WTC11 (cell line): ENCODE measurements around the gene MIPOL1. TPM values are rescaled to one million over a fixed set of nuclear protein-coding genes. Genes with fewer than 3 reads are reported as not detected.
"Not testable (repeated sequence)": the region's sequence is repeated elsewhere in the genome, so short reads cannot be mapped to it uniquely, and the experiment has no call there.

Source experiments
- ATAC-seq: fragments of 200-7000 bp; cut with Tn5 transposase; 2 replicates; pipeline ENCODE4 v1.10.0; 2021; ENCODE audit warnings: mild to moderate bottlenecking, moderate library complexity
- CTCF ChIA-PET: fragments of 300-600 bp; sonication (Branson Sonifier 250); formaldehyde crosslinking; loops from one replicate; lab custom pipeline; 2021; ENCODE audit warnings: antibody characterized with exemption; lab: Charles Lee
- POLR2A ChIA-PET: fragments of 350-600 bp; sonication (Branson Sonifier 250); formaldehyde crosslinking; loops from one replicate; lab custom pipeline; 2021; ENCODE audit warnings: antibody characterized with exemption; lab: Charles Lee
- DNase-seq: peaks from one replicate; pipeline ENCODE4 v3.0.0; 2021; ENCODE audit warnings: low spot score
- H3K27ac Mint-ChIP-seq: 2 replicates; pipeline ENCODE4 v1.8.0; 2021; ENCODE audit warnings: mixed read lengths
- H3K27me3 Mint-ChIP-seq: 2 replicates; pipeline ENCODE4 v1.8.0; 2021; ENCODE audit warnings: low read depth, mild to moderate bottlenecking, moderate library complexity, mixed read lengths
- H3K36me3 Mint-ChIP-seq: 2 replicates; pipeline ENCODE4 v1.8.0; 2021; ENCODE audit warnings: mixed read lengths
- H3K4me1 Mint-ChIP-seq: 2 replicates; pipeline ENCODE4 v1.8.0; 2022; ENCODE audit warnings: mixed read lengths
- H3K4me3 Mint-ChIP-seq: 2 replicates; pipeline ENCODE4 v1.8.0; 2021; ENCODE audit warnings: mild to moderate bottlenecking, moderate library complexity, mixed read lengths
- H3K9me3 Mint-ChIP-seq: 2 replicates; pipeline ENCODE4 v1.8.0; 2021; ENCODE audit warnings: mixed read lengths
- CREB1 ChIP-seq: sonication (generic); formaldehyde crosslinking; IDR thresholded peaks from 2 replicates; pipeline ENCODE4 v1.8.0; 2023; ENCODE audit warnings: mild to moderate bottlenecking, missing genetic modification reagents
- E2F4 ChIP-seq: sonication (generic); formaldehyde crosslinking; IDR thresholded peaks from 2 replicates; pipeline ENCODE4 v1.8.1; 2022; ENCODE audit warnings: low read depth, mild to moderate bottlenecking, moderate library complexity, missing genetic modification reagents, borderline replicate concordance
- FOXJ3 ChIP-seq: sonication (generic); formaldehyde crosslinking; IDR thresholded peaks from 2 replicates; pipeline ENCODE4 v1.9.0; 2021; ENCODE audit warnings: missing genetic modification reagents, mild to moderate bottlenecking, borderline replicate concordance
- GABPB1 ChIP-seq: sonication (generic); formaldehyde crosslinking; IDR thresholded peaks from 2 replicates; pipeline ENCODE4 v1.8.1; 2023; ENCODE audit warnings: mild to moderate bottlenecking, missing genetic modification reagents
- NFE2L1 ChIP-seq: sonication (generic); formaldehyde crosslinking; IDR thresholded peaks from 2 replicates; pipeline ENCODE4 v1.8.1; 2023; ENCODE audit warnings: missing genetic modification reagents
- NR3C1 ChIP-seq: sonication (generic); formaldehyde crosslinking; conservative IDR thresholded peaks from 2 replicates; pipeline ENCODE4 v1.8.1; 2023; ENCODE audit warnings: low read depth, mild to moderate bottlenecking, missing genetic modification reagents
- SMAD4 ChIP-seq: sonication (generic); formaldehyde crosslinking; IDR thresholded peaks from 2 replicates; pipeline ENCODE4 v1.8.0; 2022; ENCODE audit warnings: mild to moderate bottlenecking, missing genetic modification reagents
- TEAD4 ChIP-seq: sonication (generic); formaldehyde crosslinking; IDR thresholded peaks from 2 replicates; pipeline ENCODE4 v1.8.0; 2022; ENCODE audit warnings: mild to moderate bottlenecking, missing genetic modification reagents
- TP53 ChIP-seq: sonication (generic); formaldehyde crosslinking; IDR thresholded peaks from 2 replicates; pipeline ENCODE4 v1.8.1; 2023; ENCODE audit warnings: mild to moderate bottlenecking, missing genetic modification reagents
- ZSCAN18 ChIP-seq: fragments of 250-450 bp; sonication (Bioruptor Pico); IDR thresholded peaks from 2 replicates; pipeline ENCODE4 v2.1.2; 2022; ENCODE audit warnings: mild to moderate bottlenecking, moderate library complexity
- total RNA-seq: library from RNA; stranded (reverse); gene quantifications from 3 replicates; pipeline ENCODE4 v1.2.3, GENCODE V29; 2021
- TF ChIP-seq, protein P1 (sequence below): sonication (generic); formaldehyde crosslinking; IDR thresholded peaks from 2 replicates; pipeline ENCODE4 v1.8.0; 2022; ENCODE audit warnings: mild to moderate bottlenecking, missing genetic modification reagents
- TF ChIP-seq, protein P2 (sequence below): fragments of 250-450 bp; sonication (Bioruptor Pico); IDR thresholded peaks from 2 replicates; pipeline ENCODE4 v1.9.0; 2021; ENCODE audit warnings: mild to moderate bottlenecking
- TF ChIP-seq, protein P3 (sequence below): sonication (generic); formaldehyde crosslinking; conservative IDR thresholded peaks from 2 replicates; pipeline ENCODE4 v1.8.1; 2023; ENCODE audit warnings: mild to moderate bottlenecking, low read depth, missing genetic modification reagents, moderate library complexity
- TF ChIP-seq, protein P4 (sequence below): fragments of 250-450 bp; sonication (Bioruptor Pico); IDR thresholded peaks from 2 replicates; pipeline ENCODE4 v1.9.0; 2021; ENCODE audit warnings: mild to moderate bottlenecking, borderline replicate concordance

MIPOL1 gene
- total RNA-seq, 1 experiment from 2014 or later, result 13.1 TPM

- H3K4me1 Mint-ChIP-seq, H3K4me3 Mint-ChIP-seq, POLR2A ChIA-PET, H3K9me3 Mint-ChIP-seq, DNase-seq, H3K27ac Mint-ChIP-seq, ATAC-seq, CTCF ChIA-PET, H3K36me3 Mint-ChIP-seq: not testable (repeated sequence)
- peaks cover 25% of the 10 kb centered on the region for H3K27me3 Mint-ChIP-seq
Measured at GRCh38 chr14:37189733-37190132, 8.0 kb upstream of the MIPOL1 start.

GRCh38 chr14:37194698-37195097, 3.0 kb upstream of the MIPOL1 start:
- ATAC-seq, result no peak
- POLR2A ChIA-PET, result interaction anchor here (1.2 kb wide), 1 partner anchor 23 kb away, joined by 3 read pairs; the partner anchor contains the start of gene SLC25A21
- Mint-ChIP-seq H3K27me3 (peaks cover 38% of the 10 kb centered on the region), H3K27ac (no peak overlapping the region), H3K4me1 (peaks cover 14% of the 10 kb centered on the region), H3K4me3 (no peak overlapping the region), H3K36me3 (no peaks in the 10 kb centered on the region), H3K9me3 (no peaks in the 10 kb centered on the region)
- DNase-seq, result no peak
- CTCF ChIA-PET, result interaction anchor here (1.2 kb wide), 1 partner anchor 36 kb away, joined by 4 read pairs; no protein-coding TSS in a partner anchor
- TF ChIP-seq NR3C1 (CRISPR knock-in tag), result no peak
- no peak for TF ChIP-seq ZSCAN18 (CRISPR knock-in tag)
- no peak for TF ChIP-seq E2F4 (CRISPR knock-in tag)
- TF ChIP-seq, protein P1, sequence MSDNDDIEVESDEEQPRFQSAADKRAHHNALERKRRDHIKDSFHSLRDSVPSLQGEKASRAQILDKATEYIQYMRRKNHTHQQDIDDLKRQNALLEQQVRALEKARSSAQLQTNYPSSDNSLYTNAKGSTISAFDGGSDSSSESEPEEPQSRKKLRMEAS (CRISPR knock-in tag), result no peak
- TF ChIP-seq FOXJ3, result no peak
- no peak for TF ChIP-seq GABPB1 (CRISPR knock-in tag)
- TF ChIP-seq TEAD4 (CRISPR knock-in tag), result no peak
- no peak for TF ChIP-seq SMAD4
- TF ChIP-seq, protein P2, sequence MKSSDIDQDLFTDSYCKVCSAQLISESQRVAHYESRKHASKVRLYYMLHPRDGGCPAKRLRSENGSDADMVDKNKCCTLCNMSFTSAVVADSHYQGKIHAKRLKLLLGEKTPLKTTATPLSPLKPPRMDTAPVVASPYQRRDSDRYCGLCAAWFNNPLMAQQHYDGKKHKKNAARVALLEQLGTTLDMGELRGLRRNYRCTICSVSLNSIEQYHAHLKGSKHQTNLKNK (CRISPR knock-in tag), result no peak
- TF ChIP-seq, all 79 proteins: peak for 0

DNA sequence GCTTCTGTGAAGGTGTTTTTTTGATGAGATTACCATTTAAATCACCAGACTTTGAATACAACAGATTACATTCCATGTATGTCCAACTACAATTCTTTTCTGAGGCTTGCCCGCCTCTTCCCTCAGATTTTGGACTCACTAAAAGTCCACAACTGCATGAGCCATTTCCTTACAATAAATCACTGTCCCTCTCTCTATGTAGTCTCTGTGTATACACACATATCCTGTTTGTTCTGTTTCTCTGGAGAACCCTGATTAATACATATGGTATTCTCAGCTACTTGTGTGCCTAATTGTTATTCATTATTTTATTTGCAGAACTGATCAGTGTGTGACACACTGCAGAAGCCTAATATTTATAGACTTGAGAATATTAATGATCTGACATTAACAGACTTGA, 2.4 kb upstream of the MIPOL1 start:
- Mint-ChIP-seq H3K4me1 (peaks cover 14% of the 10 kb centered on the region), H3K9me3 (no peaks in the 10 kb centered on the region), H3K27ac (no peak overlapping the region), H3K4me3 (no peak overlapping the region), H3K36me3 (no peaks in the 10 kb centered on the region), H3K27me3 (peaks cover 33% of the 10 kb centered on the region)
- ChIA-PET POLR2A (no interaction called here), CTCF (no interaction called here)
- ATAC-seq, result no peak
- TF ChIP-seq, protein P3, sequence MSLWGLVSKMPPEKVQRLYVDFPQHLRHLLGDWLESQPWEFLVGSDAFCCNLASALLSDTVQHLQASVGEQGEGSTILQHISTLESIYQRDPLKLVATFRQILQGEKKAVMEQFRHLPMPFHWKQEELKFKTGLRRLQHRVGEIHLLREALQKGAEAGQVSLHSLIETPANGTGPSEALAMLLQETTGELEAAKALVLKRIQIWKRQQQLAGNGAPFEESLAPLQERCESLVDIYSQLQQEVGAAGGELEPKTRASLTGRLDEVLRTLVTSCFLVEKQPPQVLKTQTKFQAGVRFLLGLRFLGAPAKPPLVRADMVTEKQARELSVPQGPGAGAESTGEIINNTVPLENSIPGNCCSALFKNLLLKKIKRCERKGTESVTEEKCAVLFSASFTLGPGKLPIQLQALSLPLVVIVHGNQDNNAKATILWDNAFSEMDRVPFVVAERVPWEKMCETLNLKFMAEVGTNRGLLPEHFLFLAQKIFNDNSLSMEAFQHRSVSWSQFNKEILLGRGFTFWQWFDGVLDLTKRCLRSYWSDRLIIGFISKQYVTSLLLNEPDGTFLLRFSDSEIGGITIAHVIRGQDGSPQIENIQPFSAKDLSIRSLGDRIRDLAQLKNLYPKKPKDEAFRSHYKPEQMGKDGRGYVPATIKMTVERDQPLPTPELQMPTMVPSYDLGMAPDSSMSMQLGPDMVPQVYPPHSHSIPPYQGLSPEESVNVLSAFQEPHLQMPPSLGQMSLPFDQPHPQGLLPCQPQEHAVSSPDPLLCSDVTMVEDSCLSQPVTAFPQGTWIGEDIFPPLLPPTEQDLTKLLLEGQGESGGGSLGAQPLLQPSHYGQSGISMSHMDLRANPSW (CRISPR knock-in tag), result no peak
- TF ChIP-seq, protein P2 (CRISPR knock-in tag), result no peak
- TF ChIP-seq NFE2L1 (CRISPR knock-in tag), result no peak
- TF ChIP-seq CREB1 (CRISPR knock-in tag), result no peak
- no peak for TF ChIP-seq TP53
- TF ChIP-seq, protein P4, sequence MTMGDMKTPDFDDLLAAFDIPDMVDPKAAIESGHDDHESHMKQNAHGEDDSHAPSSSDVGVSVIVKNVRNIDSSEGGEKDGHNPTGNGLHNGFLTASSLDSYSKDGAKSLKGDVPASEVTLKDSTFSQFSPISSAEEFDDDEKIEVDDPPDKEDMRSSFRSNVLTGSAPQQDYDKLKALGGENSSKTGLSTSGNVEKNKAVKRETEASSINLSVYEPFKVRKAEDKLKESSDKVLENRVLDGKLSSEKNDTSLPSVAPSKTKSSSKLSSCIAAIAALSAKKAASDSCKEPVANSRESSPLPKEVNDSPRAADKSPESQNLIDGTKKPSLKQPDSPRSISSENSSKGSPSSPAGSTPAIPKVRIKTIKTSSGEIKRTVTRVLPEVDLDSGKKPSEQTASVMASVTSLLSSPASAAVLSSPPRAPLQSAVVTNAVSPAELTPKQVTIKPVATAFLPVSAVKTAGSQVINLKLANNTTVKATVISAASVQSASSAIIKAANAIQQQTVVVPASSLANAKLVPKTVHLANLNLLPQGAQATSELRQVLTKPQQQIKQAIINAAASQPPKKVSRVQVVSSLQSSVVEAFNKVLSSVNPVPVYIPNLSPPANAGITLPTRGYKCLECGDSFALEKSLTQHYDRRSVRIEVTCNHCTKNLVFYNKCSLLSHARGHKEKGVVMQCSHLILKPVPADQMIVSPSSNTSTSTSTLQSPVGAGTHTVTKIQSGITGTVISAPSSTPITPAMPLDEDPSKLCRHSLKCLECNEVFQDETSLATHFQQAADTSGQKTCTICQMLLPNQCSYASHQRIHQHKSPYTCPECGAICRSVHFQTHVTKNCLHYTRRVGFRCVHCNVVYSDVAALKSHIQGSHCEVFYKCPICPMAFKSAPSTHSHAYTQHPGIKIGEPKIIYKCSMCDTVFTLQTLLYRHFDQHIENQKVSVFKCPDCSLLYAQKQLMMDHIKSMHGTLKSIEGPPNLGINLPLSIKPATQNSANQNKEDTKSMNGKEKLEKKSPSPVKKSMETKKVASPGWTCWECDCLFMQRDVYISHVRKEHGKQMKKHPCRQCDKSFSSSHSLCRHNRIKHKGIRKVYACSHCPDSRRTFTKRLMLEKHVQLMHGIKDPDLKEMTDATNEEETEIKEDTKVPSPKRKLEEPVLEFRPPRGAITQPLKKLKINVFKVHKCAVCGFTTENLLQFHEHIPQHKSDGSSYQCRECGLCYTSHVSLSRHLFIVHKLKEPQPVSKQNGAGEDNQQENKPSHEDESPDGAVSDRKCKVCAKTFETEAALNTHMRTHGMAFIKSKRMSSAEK (CRISPR knock-in tag), result no peak
- no peak for TF ChIP-seq SMAD4
- no peak for DNase-seq
